Tibial nerve (tissue), 3 donors: ENCODE data around the gene STARD8.

Source experiments
- POLR2A ChIP-seq, 2 donors: fragments of 450-650 bp; IDR thresholded peaks; one replicate each; pipeline ENCODE4 v1.6.1; 2017; ENCODE audit warnings: antibody characterized with exemption in 2 of 2, mild to moderate bottlenecking in 2 of 2, moderate library complexity in 2 of 2
- TF ChIP-seq, protein P1 (sequence below), 5 experiments: fragments of 200-600 bp in 3 of 5; fragments of 450-650 bp in 2 of 5; sonication (generic) in 3 of 5; IDR thresholded peaks; one replicate each; pipeline ENCODE4 v1.5.1; 2016 to 2019; ENCODE audit warnings: antibody characterized with exemption in 5 of 5, mild to moderate bottlenecking in 3 of 5, moderate library complexity in 2 of 5

DNA sequence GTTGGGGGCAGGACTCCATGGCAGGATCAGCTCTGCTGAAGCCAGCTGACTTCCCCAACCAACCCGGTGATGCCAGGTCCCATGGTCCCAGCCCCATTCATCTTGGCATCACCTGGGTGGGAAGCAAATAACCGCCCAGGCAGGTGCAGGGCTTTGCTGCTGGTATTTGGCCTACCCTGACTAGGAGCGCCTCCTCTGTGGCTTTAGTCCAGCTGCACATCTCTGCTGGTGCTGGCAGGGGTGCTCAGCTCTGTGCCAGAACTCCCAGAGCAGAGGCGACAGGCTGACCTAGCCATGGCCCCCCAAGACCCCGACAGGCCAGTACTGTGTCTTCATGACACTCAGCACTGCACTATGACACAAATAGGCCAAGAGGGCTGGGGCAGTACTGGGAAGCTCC lies 64.4 kb downstream of the STARD8 start:
- no peak for TF ChIP-seq POLR2A (IDR thresholded peaks at IDR 0.05)
- TF ChIP-seq, protein P1, sequence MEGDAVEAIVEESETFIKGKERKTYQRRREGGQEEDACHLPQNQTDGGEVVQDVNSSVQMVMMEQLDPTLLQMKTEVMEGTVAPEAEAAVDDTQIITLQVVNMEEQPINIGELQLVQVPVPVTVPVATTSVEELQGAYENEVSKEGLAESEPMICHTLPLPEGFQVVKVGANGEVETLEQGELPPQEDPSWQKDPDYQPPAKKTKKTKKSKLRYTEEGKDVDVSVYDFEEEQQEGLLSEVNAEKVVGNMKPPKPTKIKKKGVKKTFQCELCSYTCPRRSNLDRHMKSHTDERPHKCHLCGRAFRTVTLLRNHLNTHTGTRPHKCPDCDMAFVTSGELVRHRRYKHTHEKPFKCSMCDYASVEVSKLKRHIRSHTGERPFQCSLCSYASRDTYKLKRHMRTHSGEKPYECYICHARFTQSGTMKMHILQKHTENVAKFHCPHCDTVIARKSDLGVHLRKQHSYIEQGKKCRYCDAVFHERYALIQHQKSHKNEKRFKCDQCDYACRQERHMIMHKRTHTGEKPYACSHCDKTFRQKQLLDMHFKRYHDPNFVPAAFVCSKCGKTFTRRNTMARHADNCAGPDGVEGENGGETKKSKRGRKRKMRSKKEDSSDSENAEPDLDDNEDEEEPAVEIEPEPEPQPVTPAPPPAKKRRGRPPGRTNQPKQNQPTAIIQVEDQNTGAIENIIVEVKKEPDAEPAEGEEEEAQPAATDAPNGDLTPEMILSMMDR (IDR thresholded peaks at IDR 0.05), result no peak
